Calu3 (cell line): Measurements from ENCODE around the gene SLC25A4. TPM values are rescaled to one million over a fixed set of nuclear protein-coding genes. Genes with fewer than 3 reads are reported as not detected.
A peak's percentile ranks its signal among the peaks of the same experiment; 100 is the strongest.
"Not testable (repeated sequence)": the region's sequence is repeated elsewhere in the genome, so short reads cannot be mapped to it uniquely, and the experiment has no call there.

ENCODE experiments used
- BruUV-seq: library from RNA; stranded (reverse); fragments of 400-500 nt; replicated peaks from 2 replicates; lab custom pipeline; 2021; lab: Mats Ljungman, UMichigan
- CTCF ChIA-PET: fragments of 300-600 bp; sonication (Branson Sonifier 250); formaldehyde crosslinking; loops from one replicate; lab custom pipeline; 2022; ENCODE audit warnings: antibody characterized with exemption; lab: Charles Lee
- DNase-seq: peaks from one replicate; pipeline ENCODE4 v3.0.0; 2022
- H3K27ac Mint-ChIP-seq: one replicate; pipeline ENCODE4 v1.8.0; 2022; ENCODE audit warnings: mixed read lengths; ENCODE audit not compliant: unreplicated experiment
- H3K27me3 Mint-ChIP-seq: one replicate; pipeline ENCODE4 v1.8.0; 2022; ENCODE audit warnings: mixed read lengths; ENCODE audit not compliant: unreplicated experiment
- H3K36me3 Mint-ChIP-seq: one replicate; pipeline ENCODE4 v1.8.0; 2022; ENCODE audit warnings: mild to moderate bottlenecking, moderate library complexity, mixed read lengths; ENCODE audit not compliant: insufficient read depth, unreplicated experiment
- H3K4me1 Mint-ChIP-seq: one replicate; pipeline ENCODE4 v1.8.0; 2022; ENCODE audit warnings: mild to moderate bottlenecking, low read depth, mixed read lengths; ENCODE audit not compliant: unreplicated experiment
- H3K4me3 Mint-ChIP-seq: one replicate; pipeline ENCODE4 v1.8.0; 2022; ENCODE audit warnings: mild to moderate bottlenecking, low read depth, moderate library complexity, mixed read lengths; ENCODE audit not compliant: unreplicated experiment
- H3K9me3 Mint-ChIP-seq: one replicate; pipeline ENCODE4 v1.8.0; 2022; ENCODE audit warnings: low read depth, mixed read lengths; ENCODE audit not compliant: unreplicated experiment
- intact Hi-C: fragments of 100-400 bp; cut with micrococcal nuclease; formaldehyde crosslinking; loops from one replicate; pipeline ENCODE4 v1.10.0; 2022; ENCODE audit not compliant: unreplicated experiment
- total RNA-seq: library from RNA; stranded (reverse); gene quantifications from 2 replicates; pipeline ENCODE4 v1.2.3, GENCODE V29; 2022
- TF ChIP-seq, protein P1 (sequence below): fragments of 200-600 bp; IDR thresholded peaks from one replicate; pipeline ENCODE4 v1.8.0; 2022; ENCODE audit warnings: antibody characterized with exemption; ENCODE audit not compliant: unreplicated experiment

Gene SLC25A4
- total RNA-seq, 1 experiment from 2014 or later, result 15.2 TPM

DNA sequence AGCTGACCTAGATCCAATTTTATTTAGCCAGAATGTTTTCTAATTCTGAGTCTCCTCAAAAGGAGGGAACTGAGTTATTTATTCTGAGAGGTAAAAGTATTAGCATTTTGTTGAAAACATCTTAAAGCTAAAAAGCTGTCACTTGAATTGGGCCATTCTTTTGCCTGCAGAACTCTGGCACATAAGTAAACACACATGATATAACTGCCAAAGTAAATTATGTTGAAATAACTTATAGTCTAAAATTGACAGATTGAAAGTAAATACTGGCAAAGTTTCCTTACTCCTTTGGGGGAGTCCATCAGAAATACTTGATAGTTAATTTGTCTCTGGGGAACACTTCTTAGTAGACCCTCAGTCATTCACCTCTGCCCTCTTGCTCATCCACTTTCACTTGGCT is 38.3 kb upstream of the SLC25A4 start:
- Mint-ChIP-seq H3K4me1 (peaks cover 19% of the 10 kb centered on the region), H3K27ac (no peak overlapping the region), H3K27me3 (no peaks in the 10 kb centered on the region), H3K36me3 (peaks cover 7% of the 10 kb centered on the region), H3K4me3 (no peak overlapping the region), H3K9me3 (no peaks in the 10 kb centered on the region)
- no TSS peak for BruUV-seq
- TF ChIP-seq, protein P1, sequence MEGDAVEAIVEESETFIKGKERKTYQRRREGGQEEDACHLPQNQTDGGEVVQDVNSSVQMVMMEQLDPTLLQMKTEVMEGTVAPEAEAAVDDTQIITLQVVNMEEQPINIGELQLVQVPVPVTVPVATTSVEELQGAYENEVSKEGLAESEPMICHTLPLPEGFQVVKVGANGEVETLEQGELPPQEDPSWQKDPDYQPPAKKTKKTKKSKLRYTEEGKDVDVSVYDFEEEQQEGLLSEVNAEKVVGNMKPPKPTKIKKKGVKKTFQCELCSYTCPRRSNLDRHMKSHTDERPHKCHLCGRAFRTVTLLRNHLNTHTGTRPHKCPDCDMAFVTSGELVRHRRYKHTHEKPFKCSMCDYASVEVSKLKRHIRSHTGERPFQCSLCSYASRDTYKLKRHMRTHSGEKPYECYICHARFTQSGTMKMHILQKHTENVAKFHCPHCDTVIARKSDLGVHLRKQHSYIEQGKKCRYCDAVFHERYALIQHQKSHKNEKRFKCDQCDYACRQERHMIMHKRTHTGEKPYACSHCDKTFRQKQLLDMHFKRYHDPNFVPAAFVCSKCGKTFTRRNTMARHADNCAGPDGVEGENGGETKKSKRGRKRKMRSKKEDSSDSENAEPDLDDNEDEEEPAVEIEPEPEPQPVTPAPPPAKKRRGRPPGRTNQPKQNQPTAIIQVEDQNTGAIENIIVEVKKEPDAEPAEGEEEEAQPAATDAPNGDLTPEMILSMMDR, result no peak
- intact Hi-C loops, result no loop called here
- no peak for DNase-seq
- CTCF ChIA-PET, result no interaction called here

DNA sequence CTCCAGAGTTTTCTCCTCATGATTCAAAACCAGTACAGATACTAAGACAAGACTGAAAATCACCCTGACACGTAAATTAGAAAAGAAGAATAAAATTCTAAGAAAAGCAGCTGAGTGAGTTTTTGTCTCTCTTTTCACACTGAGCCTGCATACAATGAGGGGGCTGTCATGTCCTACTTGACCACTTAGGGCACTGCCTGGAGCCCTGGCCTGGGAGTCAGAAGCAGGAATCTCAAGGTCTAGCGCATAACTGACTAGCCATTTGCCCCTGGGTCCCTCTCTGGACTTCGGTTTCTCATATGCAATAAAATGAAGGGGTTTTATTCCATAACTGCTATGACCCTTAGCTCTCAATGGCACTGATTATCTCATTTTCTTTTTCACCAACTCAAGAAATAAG is 36.7 kb upstream of the SLC25A4 start:
- DNase-seq, result no peak
- no TSS peak for BruUV-seq
- Mint-ChIP-seq H3K27me3 (no peaks in the 10 kb centered on the region), H3K4me3 (no peak overlapping the region), H3K36me3 (peaks cover 15% of the 10 kb centered on the region), H3K27ac (no peak overlapping the region), H3K9me3 (no peaks in the 10 kb centered on the region), H3K4me1 (peaks cover 29% of the 10 kb centered on the region)
- TF ChIP-seq, protein P1, result no peak
- intact Hi-C loops, result no loop called here
- CTCF ChIA-PET, result no interaction called here

DNA sequence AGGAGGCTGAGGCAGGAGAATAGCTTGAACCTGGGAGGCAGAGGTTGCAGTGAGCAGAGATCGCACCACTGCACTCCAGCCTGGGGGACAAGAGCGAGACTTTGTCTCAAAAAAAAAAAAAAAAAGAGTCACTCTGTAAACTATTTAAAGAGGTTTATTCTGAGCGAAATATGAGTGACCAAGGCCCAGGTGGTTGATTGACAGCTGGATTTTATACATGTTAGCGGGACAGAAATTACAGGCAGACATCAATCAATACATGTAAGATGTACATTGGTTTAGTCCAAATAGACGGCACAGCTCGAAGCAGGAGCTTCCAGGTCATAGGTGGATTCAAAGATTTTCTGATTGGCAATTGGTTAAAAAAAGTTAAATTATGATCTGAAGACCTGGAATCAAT is 35.5 kb upstream of the SLC25A4 start:
- Mint-ChIP-seq H3K4me1 (peaks cover 31% of the 10 kb centered on the region), H3K36me3 (peaks cover 15% of the 10 kb centered on the region)
- H3K9me3 Mint-ChIP-seq, intact Hi-C loops, BruUV-seq, H3K27me3 Mint-ChIP-seq, H3K27ac Mint-ChIP-seq, H3K4me3 Mint-ChIP-seq, CTCF ChIA-PET, DNase-seq: not testable (repeated sequence)

DNA sequence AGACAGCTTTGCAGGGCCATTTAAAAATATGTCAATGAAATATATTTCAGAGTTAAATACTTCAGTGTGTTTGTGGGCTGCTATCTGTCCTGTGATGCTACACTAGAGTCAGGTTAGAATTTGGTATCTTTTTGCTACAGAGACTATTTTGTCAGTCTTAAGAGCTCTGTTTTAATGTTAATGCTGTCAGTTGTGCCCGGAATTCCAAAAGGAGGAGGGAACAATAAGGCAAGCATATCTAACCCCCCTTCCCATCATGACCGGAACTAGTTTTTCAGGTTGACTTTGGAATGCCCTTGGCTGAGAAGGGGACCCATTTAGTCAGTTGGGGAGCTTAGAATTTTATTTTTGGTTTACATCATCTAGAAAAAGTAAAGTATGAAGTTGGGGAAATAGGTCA is 34.9 kb upstream of the SLC25A4 start:
- Mint-ChIP-seq H3K36me3 (peaks cover 15% of the 10 kb centered on the region), H3K9me3 (no peaks in the 10 kb centered on the region), H3K4me3 (no peak overlapping the region), H3K27me3 (no peaks in the 10 kb centered on the region), H3K27ac (peak overlapping the region; percentile 83), H3K4me1 (peaks cover 31% of the 10 kb centered on the region)
- no peak for DNase-seq
- CTCF ChIA-PET, result interaction anchor here (1.1 kb wide), 1 partner anchor 26 kb away, joined by 3 read pairs; no protein-coding TSS in a partner anchor
- BruUV-seq, result no TSS peak
- TF ChIP-seq, protein P1, result no peak
- intact Hi-C loops, result no loop called here

DNA sequence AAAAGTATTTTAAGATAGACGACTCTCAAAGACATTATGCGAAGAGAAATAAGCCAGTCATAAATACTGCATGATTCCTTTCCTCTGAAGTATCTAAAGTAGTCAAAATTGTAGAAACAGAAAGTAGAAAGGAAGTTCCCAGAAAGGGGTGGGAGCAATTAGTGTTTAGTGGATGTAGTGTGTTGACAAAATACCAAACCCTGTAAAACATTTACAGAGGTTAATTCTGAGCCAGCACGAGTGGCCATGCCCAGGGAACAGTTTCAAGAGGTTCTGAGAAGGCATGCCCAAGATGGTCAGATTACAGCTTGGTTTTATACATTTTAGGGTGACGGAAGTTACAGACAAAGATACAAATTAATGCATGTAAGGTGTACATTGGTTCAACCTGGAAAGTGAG is 34.4 kb upstream of the SLC25A4 start:
- no TSS peak for BruUV-seq
- peak overlapping the region; percentile 31 for H3K4me3 Mint-ChIP-seq

More for the DNA sequence above, 34.4 kb upstream of the SLC25A4 start:
- intact Hi-C loops, result no loop called here
- Mint-ChIP-seq H3K27me3 (no peaks in the 10 kb centered on the region), H3K27ac (peak overlapping the region; percentile 83), H3K9me3 (no peaks in the 10 kb centered on the region), H3K36me3 (peaks cover 15% of the 10 kb centered on the region), H3K4me1 (peaks cover 33% of the 10 kb centered on the region)
- DNase-seq, result peak; percentile 38
- CTCF ChIA-PET, result interaction anchor here (0.6 to 1.1 kb wide), 3 partner anchors 10 to 1425 kb away, joined by 3 to 6 read pairs (median 5); no protein-coding TSS in a partner anchor
- TF ChIP-seq, protein P1, result no peak
